GM12878 (cell line): ENCODE measurements around the gene IKZF5. TPM values are rescaled to one million over a fixed set of nuclear protein-coding genes. Genes with fewer than 3 reads are reported as not detected.

Experiments used
- ATAC-seq: fragments of 200-7000 bp; cut with Tn5 transposase; 3 replicates; pipeline ENCODE4 v1.9.1; 2020; ENCODE audit warnings: mild to moderate bottlenecking, moderate library complexity
- BruUV-seq: library from RNA; stranded (reverse); fragments of 400-500 nt; replicated peaks from 2 replicates; lab custom pipeline; 2021; lab: Mats Ljungman, UMichigan
- CTCF ChIA-PET: fragments of 300-600 bp; sonication (Branson Sonifier 250); formaldehyde crosslinking; extraction: SDS; loops from one replicate; lab custom pipeline; 2021; ENCODE audit warnings: inconsistent platforms; lab: Yijun Ruan, JAX
- POLR2A ChIA-PET: fragments of 350-600 bp; formaldehyde crosslinking; extraction: SDS; loops from one replicate; lab custom pipeline; 2021; ENCODE audit warnings: inconsistent platforms; lab: Charles Lee
- RAD21 ChIA-PET: fragments of 300-600 bp; sonication (Branson Sonifier 250); formaldehyde crosslinking; loops from one replicate; lab custom pipeline; 2023; ENCODE audit warnings: antibody characterized with exemption; ENCODE audit not compliant: unreplicated experiment; lab: Charles Lee
- SMC1A ChIA-PET: fragments of 300-600 bp; sonication (Branson Sonifier 250); formaldehyde crosslinking; loops from one replicate; lab custom pipeline; 2023; ENCODE audit not compliant: unreplicated experiment, uncharacterized antibody; lab: Charles Lee
- DNase-seq: peaks from one replicate; pipeline ENCODE4 v3.0.0-alpha.2; 2011; ENCODE audit warnings: low read depth, low spot score
- FAIRE-seq: peaks from 3 replicates; lab custom pipeline; 2011; peaks lifted over from hg19 to GRCh38; lab: Jason Lieb, UNC
- H2AFZ ChIP-seq: 2 replicates; pipeline ENCODE4 v1.6.0; 2011; ENCODE audit warnings: low read depth, low read length, control low read depth; ENCODE audit not compliant: control insufficient read depth
- H3K27ac ChIP-seq: 2 replicates; pipeline ENCODE4 v1.5.1; 2011; ENCODE audit warnings: control low read depth; ENCODE audit not compliant: control insufficient read depth, insufficient read depth
- H3K27me3 ChIP-seq, 2 experiments: replicated peaks in 1 of 2; 2 replicates each; pipeline versions ENCODE4 v1.6.0 to v1.6.1; 2011; ENCODE audit warnings: low read length in 1 of 2; ENCODE audit not compliant: control insufficient read depth in 2 of 2, insufficient read depth in 2 of 2
- H3K36me3 ChIP-seq, 2 experiments: 2 replicates each; pipeline ENCODE4 v1.5.1; 2011; ENCODE audit warnings: low read length in 1 of 2; ENCODE audit not compliant: control insufficient read depth in 2 of 2, insufficient read depth in 2 of 2
- H3K4me1 ChIP-seq: 2 replicates; pipeline ENCODE4 v1.6.1; 2011; ENCODE audit warnings: mild to moderate bottlenecking, low read length, moderate library complexity, mixed read lengths; ENCODE audit not compliant: control insufficient read depth, insufficient read depth
- H3K4me2 ChIP-seq: 2 replicates; pipeline ENCODE4 v1.6.0; 2011; ENCODE audit warnings: control low read depth; ENCODE audit not compliant: control insufficient read depth, insufficient read depth
- H3K4me3 ChIP-seq: fragments of 200-600 bp; sonication (generic); 2 replicates; pipeline ENCODE4 v1.5.1; 2016
- H3K79me2 ChIP-seq: 2 replicates; pipeline ENCODE4 v1.6.0; 2011; ENCODE audit warnings: low read length; ENCODE audit not compliant: control insufficient read depth, insufficient read depth
- H3K9ac ChIP-seq: 2 replicates; pipeline ENCODE4 v1.8.0; 2011; ENCODE audit warnings: low read length, control low read depth, mixed read lengths; ENCODE audit not compliant: control insufficient read depth, insufficient read depth
- H3K9me3 ChIP-seq: replicated peaks from 3 replicates; pipeline ENCODE4 v1.5.1; 2011; ENCODE audit warnings: mild to moderate bottlenecking, low read length; ENCODE audit not compliant: control insufficient read depth, insufficient read depth
- H4K20me1 ChIP-seq: 2 replicates; pipeline ENCODE4 v1.6.0; 2011; ENCODE audit not compliant: control insufficient read depth, insufficient read depth
- EP300 ChIP-seq, 2 experiments: fragments of 150-350 bp in 1 of 2; IDR thresholded peaks; 2 replicates each; pipeline ENCODE4 v1.6.1; 2011 to 2012; ENCODE audit warnings: low read depth in 2 of 2, low read length in 2 of 2, borderline replicate concordance in 1 of 2, improper control_type of control experiment in 1 of 2, inconsistent platforms in 1 of 2; ENCODE audit not compliant: control insufficient read depth in 1 of 2
- FOXM1 ChIP-seq: IDR thresholded peaks from 2 replicates; pipeline ENCODE4 v1.6.1; 2012; ENCODE audit warnings: low read depth, mild to moderate bottlenecking, inconsistent platforms, low read length, moderate library complexity
- MTA2 ChIP-seq: fragments of 450-650 bp; IDR thresholded peaks from 2 replicates; pipeline ENCODE4 v1.6.1; 2016; ENCODE audit warnings: low read depth, mild to moderate bottlenecking, moderate library complexity
- NBN ChIP-seq: fragments of 450-650 bp; IDR thresholded peaks from 2 replicates; pipeline ENCODE4 v1.6.1; 2016
- NFYA ChIP-seq: IDR thresholded peaks from 2 replicates; pipeline ENCODE4 v1.6.1; 2011; ENCODE audit warnings: low read depth, mild to moderate bottlenecking, low read length, improper control_type of control experiment, borderline replicate concordance
- NR2C2 ChIP-seq: IDR thresholded peaks from 2 replicates; pipeline ENCODE4 v1.6.1; 2011; ENCODE audit warnings: borderline replicate concordance, low read depth; ENCODE audit not compliant: control insufficient read depth, insufficient read length
- NRF1 ChIP-seq: conservative IDR thresholded peaks from 2 replicates; pipeline ENCODE4 v1.6.1; 2011; ENCODE audit warnings: mild to moderate bottlenecking, low read depth, low read length, improper control_type of control experiment
- SKIL ChIP-seq: fragments of 450-650 bp; IDR thresholded peaks from 2 replicates; pipeline ENCODE4 v1.6.1; 2017; ENCODE audit warnings: mild to moderate bottlenecking, low read depth, inconsistent platforms; ENCODE audit not compliant: poor library complexity, severe bottlenecking
- SMARCA5 ChIP-seq: fragments of 450-650 bp; IDR thresholded peaks from 2 replicates; pipeline ENCODE4 v1.6.1; 2017; ENCODE audit warnings: mild to moderate bottlenecking
- SMC3 ChIP-seq: IDR thresholded peaks from 2 replicates; pipeline ENCODE4 v1.6.1; 2011; ENCODE audit warnings: low read length, improper control_type of control experiment, borderline replicate concordance
- SUZ12 ChIP-seq: fragments of 200-600 bp; sonication (generic); IDR thresholded peaks from one replicate; pipeline ENCODE4 v1.6.1; 2018; ENCODE audit warnings: antibody characterized with exemption, mild to moderate bottlenecking; ENCODE audit not compliant: unreplicated experiment
- USF1 ChIP-seq: IDR thresholded peaks from 2 replicates; pipeline ENCODE4 v1.6.1; 2011; ENCODE audit warnings: borderline replicate concordance, low read depth, mild to moderate bottlenecking, moderate library complexity, mixed read lengths, low read length; ENCODE audit not compliant: insufficient read depth; ENCODE audit errors: extremely low read length
- YBX1 ChIP-seq: fragments of 450-650 bp; IDR thresholded peaks from 2 replicates; pipeline ENCODE4 v1.6.1; 2016; ENCODE audit warnings: antibody characterized with exemption
- ZNF217 ChIP-seq: fragments of 450-650 bp; IDR thresholded peaks from 2 replicates; pipeline ENCODE4 v1.6.1; 2017; ENCODE audit warnings: antibody characterized with exemption, mild to moderate bottlenecking
- ZNF687 ChIP-seq: fragments of 450-650 bp; IDR thresholded peaks from 2 replicates; pipeline ENCODE4 v1.6.1; 2017; ENCODE audit warnings: mild to moderate bottlenecking, moderate library complexity
- ZSCAN29 ChIP-seq: fragments of 450-650 bp; IDR thresholded peaks from 2 replicates; pipeline ENCODE4 v1.6.1; 2017; ENCODE audit warnings: mild to moderate bottlenecking, moderate library complexity
- WGBS: methylation state at CpG from one replicate; pipeline ENCODE4 v1.1.6; 2016; ENCODE audit warnings: low lambda C conversion rate; ENCODE audit not compliant: insufficient replicate concordance, insufficient coverage; ENCODE audit errors: missing lambda C conversion rate; 5-methylcytosine and 5-hydroxymethylcytosine counted together
- in situ Hi-C: fragments of 300-500 bp; cut with MboI; formaldehyde crosslinking; loops from 9 replicates; pipeline ENCODE4 v1.14.3; 2018; ENCODE audit warnings: mixed read lengths
- intact Hi-C: fragments of 100-400 bp; cut with micrococcal nuclease; formaldehyde crosslinking; loops from one replicate; pipeline ENCODE4 v1.14.2; 2022; ENCODE audit not compliant: unreplicated experiment
- polyA plus RNA-seq, 11 experiments: library from polyadenylated mRNA; depleted of rRNA in 4 of 11; unstranded in 6 of 11; stranded (reverse) in 5 of 11; fragments of >200 nt; fragmentation: Nextera tagmentation in 4 of 11; fragmentation: Illumina TruSeq in 1 of 11; extraction: Ambion mirVana in 4 of 11; extraction: Trizol in 1 of 11; gene quantifications; 1 replicate in 1 of 11; 2 replicates in 10 of 11; pipeline versions ENCODE4 v1.2.1 to v1.2.3, GENCODE V29; 2011 to 2016; ENCODE audit warnings: inconsistent platforms in 2 of 11, missing spikeins in 2 of 11, low read depth in 1 of 11
- total RNA-seq, 4 experiments: library from RNA; depleted of rRNA in 3 of 4; stranded (reverse); fragments of >200 nt in 3 of 4; fragmentation: Illumina TruSeq in 1 of 4; extraction: Trizol in 1 of 4; gene quantifications; 2 replicates each; pipeline versions ENCODE4 v1.2.1 to v1.2.3, GENCODE V29; 2013 to 2021

IKZF5 gene
- total and polyA plus RNA-seq, 10 of the 15 experiments (the other 5 are each of a cell fraction or from before 2014, with no cell fraction given), result 5.3 to 23.2 (median 11.8) TPM

GRCh38 chr10:122984708-122985107 lies 23.9 kb downstream of the IKZF5 start:
- TF ChIP-seq EP300 (IDR thresholded peaks at IDR 0.05; ENCODE audit: borderline replicate concordance in 1 of 2, control insufficient read depth in 1 of 2, low read depth in 2 of 2, low read length in 2 of 2) (no peak), MTA2 (no peak), YBX1 (no peak), USF1 (no peak), ZNF217 (no peak), FOXM1 (no peak), SKIL (no peak), SMARCA5 (no peak), NRF1 (no peak), SMC3 (no peak), NR2C2 (no peak), NBN (no peak), NFYA (no peak), SUZ12 (no peak), ZSCAN29 (no peak), ZNF687 (no peak)
- H2AFZ ChIP-seq, result no peak overlapping the region
- FAIRE-seq (no peak), ATAC-seq (no peak), DNase-seq (no peak)
- ChIA-PET POLR2A (interaction anchor here (2.0 kb wide), 1 partner anchor 24 kb away, joined by 6 read pairs; the partner anchor contains the start of genes ACADSB and IKZF5), RAD21 (no interaction called here), CTCF (interaction anchor here (1.4 to 4.9 kb wide), 3 partner anchors 22 to 335 kb away, joined by 3 to 19 read pairs (median 5); no protein-coding TSS in a partner anchor), SMC1A (interaction anchor here (1.1 to 2.5 kb wide), 4 partner anchors 10 to 26 kb away, joined by 3 to 7 read pairs (median 6); no protein-coding TSS in a partner anchor)
- in situ Hi-C loops (no loop called here), intact Hi-C loops (no loop called here)
- peaks cover 4% of the 10 kb centered on the region for H3K4me1 ChIP-seq
- no peak overlapping the region for H3K9ac ChIP-seq
- no peak overlapping the region for H3K27ac ChIP-seq
- H4K20me1 ChIP-seq, result no peaks in the 10 kb centered on the region
- no peak overlapping the region for H3K4me3 ChIP-seq
- 100% methylated on average over 2 of the region's 2 CpGs for WGBS
- BruUV-seq, result no TSS peak
- H3K4me2 ChIP-seq, result no peak overlapping the region
- no peaks in the 10 kb centered on the region for H3K9me3 ChIP-seq
- no peaks in the 10 kb centered on the region for H3K79me2 ChIP-seq
- 0 out of 4 replicates have a peak, but pooled peaks cover 0 to 3% of the 10 kb centered on the region in 2 experiments for H3K36me3 ChIP-seq
- H3K27me3 ChIP-seq, result no peaks in the 10 kb centered on the region
